HepG2 (cell line): ENCODE data around the gene ZNF467. TPM values are rescaled to one million over a fixed set of nuclear protein-coding genes. Genes with fewer than 3 reads are reported as not detected.

Experiments used
- ATAC-seq: fragments of 200-7000 bp; cut with Tn5 transposase; 3 replicates; pipeline ENCODE4 v1.9.1; 2020; ENCODE audit warnings: mild to moderate bottlenecking, moderate library complexity
- BruUV-seq: library from RNA; stranded (reverse); fragments of 400-500 nt; replicated peaks from 2 replicates; lab custom pipeline; 2021; lab: Mats Ljungman, UMichigan
- CTCF ChIA-PET: fragments of 300-600 bp; formaldehyde crosslinking; extraction: SDS; loops from one replicate; lab custom pipeline; 2021; ENCODE audit warnings: low total read pairs, inconsistent platforms, low intra/inter-chr PET ratio; lab: Yijun Ruan, JAX
- POLR2A ChIA-PET: fragments of 350-600 bp; sonication (Branson Sonifier 250); formaldehyde crosslinking; loops from one replicate; lab custom pipeline; 2020; ENCODE audit warnings: antibody characterized with exemption, inconsistent platforms; lab: Yijun Ruan, JAX
- DNase-seq: peaks from one replicate; pipeline ENCODE4 v3.0.0-alpha.2; 2015; ENCODE audit warnings: low spot score
- FAIRE-seq: peaks from 3 replicates; lab custom pipeline; 2011; peaks lifted over from hg19 to GRCh38; lab: Jason Lieb, UNC
- H2AFZ ChIP-seq: one replicate; pipeline ENCODE4 v1.6.1; 2011; ENCODE audit warnings: low read length, inconsistent platforms
- H3K27ac ChIP-seq: fragments of 300-600 bp; 3 replicates; pipeline ENCODE4 v1.8.0; 2011; ENCODE audit warnings: mixed run types, mild to moderate bottlenecking, mixed read lengths, low read length, inconsistent platforms; ENCODE audit not compliant: insufficient read depth; ENCODE audit errors: extremely low read length
- H3K27me3 ChIP-seq, 2 experiments: fragments of 200-600 bp in 1 of 2; 2 replicates in 1 of 2; 3 replicates in 1 of 2; pipeline versions ENCODE4 v1.6.0 to v1.8.0; 2011; ENCODE audit warnings: low read length in 2 of 2, mild to moderate bottlenecking in 2 of 2, moderate library complexity in 2 of 2, inconsistent platforms in 1 of 2; ENCODE audit not compliant: insufficient read depth in 2 of 2, control insufficient read depth in 1 of 2
- H3K36me3 ChIP-seq, 2 experiments: fragments of 200-600 bp in 1 of 2; replicated peaks in 1 of 2; 2 replicates in 1 of 2; 3 replicates in 1 of 2; pipeline versions ENCODE4 v1.5.1 to v1.8.0; 2011; ENCODE audit warnings: low read length in 2 of 2, inconsistent platforms in 1 of 2; ENCODE audit not compliant: insufficient read depth in 2 of 2, control insufficient read depth in 1 of 2
- H3K4me1 ChIP-seq: 2 replicates; pipeline ENCODE4 v1.5.1; 2012; ENCODE audit warnings: low read length, inconsistent platforms; ENCODE audit not compliant: insufficient read depth
- H3K4me2 ChIP-seq: 2 replicates; pipeline ENCODE4 v1.6.0; 2011; ENCODE audit warnings: low read depth, low read length, inconsistent platforms
- H3K4me3 ChIP-seq, 3 experiments: fragments of 200-600 bp in 1 of 3; sonication (generic), shearing (Covaris generic) in 1 of 3; replicated peaks in 1 of 3; 2 replicates each; pipeline ENCODE4 v1.5.1; 2011 to 2016; ENCODE audit warnings: low read length in 3 of 3, inconsistent platforms in 2 of 3, low read depth in 2 of 3, mild to moderate bottlenecking in 2 of 3, control low read depth in 1 of 3, mixed read lengths in 1 of 3; ENCODE audit not compliant: insufficient read depth in 1 of 3
- H3K79me2 ChIP-seq: one replicate; pipeline ENCODE4 v1.6.1; 2011; ENCODE audit warnings: low read length, inconsistent platforms; ENCODE audit not compliant: insufficient read depth
- H3K9ac ChIP-seq: 2 replicates; pipeline ENCODE4 v1.6.0; 2011; ENCODE audit warnings: mild to moderate bottlenecking, low read depth, low read length, inconsistent platforms; ENCODE audit not compliant: insufficient read depth
- H3K9me3 ChIP-seq: 2 replicates; pipeline ENCODE4 v1.5.1; 2012; ENCODE audit warnings: mild to moderate bottlenecking, low read length
- H4K20me1 ChIP-seq: 2 replicates; pipeline ENCODE4 v1.6.0; 2011; ENCODE audit warnings: inconsistent platforms, mild to moderate bottlenecking, low read length, moderate library complexity; ENCODE audit not compliant: insufficient read depth
- CENPX ChIP-seq: sonication (generic); formaldehyde crosslinking; IDR thresholded peaks from 2 replicates; pipeline ENCODE4 v1.9.0; 2021; ENCODE audit warnings: mild to moderate bottlenecking, missing genetic modification reagents, moderate library complexity
- NCOA1 ChIP-seq: sonication (generic); formaldehyde crosslinking; IDR thresholded peaks from 2 replicates; pipeline ENCODE4 v1.9.0; 2021; ENCODE audit warnings: missing genetic modification reagents
- NCOA5 ChIP-seq: sonication (generic); formaldehyde crosslinking; IDR thresholded peaks from 2 replicates; pipeline ENCODE4 v1.4.0; 2020; ENCODE audit warnings: missing genetic modification reagents
- PRDM15 ChIP-seq: sonication (generic); formaldehyde crosslinking; IDR thresholded peaks from 2 replicates; pipeline ENCODE4 v1.4.0; 2020; ENCODE audit warnings: missing genetic modification reagents
- SAP130 ChIP-seq: IDR thresholded peaks from 2 replicates; pipeline ENCODE4 v1.6.1; 2016; ENCODE audit warnings: low read depth
- SMAD9 ChIP-seq: sonication (generic); formaldehyde crosslinking; IDR thresholded peaks from 2 replicates; pipeline ENCODE4 v1.5.1; 2020; ENCODE audit warnings: mild to moderate bottlenecking, missing genetic modification reagents
- TOE1 ChIP-seq: sonication (generic); formaldehyde crosslinking; IDR thresholded peaks from 2 replicates; pipeline ENCODE4 v1.4.0; 2020; ENCODE audit warnings: mild to moderate bottlenecking, missing genetic modification reagents
- ZC3H4 ChIP-seq: sonication (generic); formaldehyde crosslinking; IDR thresholded peaks from 2 replicates; pipeline ENCODE4 v1.4.0; 2020; ENCODE audit warnings: missing genetic modification reagents, borderline replicate concordance
- ZNF17 ChIP-seq: sonication (generic); formaldehyde crosslinking; IDR thresholded peaks from 2 replicates; pipeline ENCODE4 v1.5.0; 2020; ENCODE audit warnings: mild to moderate bottlenecking, missing genetic modification reagents
- ZNF547 ChIP-seq: sonication (generic); formaldehyde crosslinking; IDR thresholded peaks from 2 replicates; pipeline ENCODE4 v1.5.1; 2020; ENCODE audit warnings: mild to moderate bottlenecking, missing genetic modification reagents
- ZNF737 ChIP-seq: sonication (generic); formaldehyde crosslinking; IDR thresholded peaks from 2 replicates; pipeline ENCODE4 v1.5.0; 2020; ENCODE audit warnings: missing genetic modification reagents, mild to moderate bottlenecking, borderline replicate concordance
- ZNF746 ChIP-seq: sonication (generic); formaldehyde crosslinking; IDR thresholded peaks from 2 replicates; pipeline ENCODE4 v1.8.0; 2022; ENCODE audit warnings: mild to moderate bottlenecking, missing genetic modification reagents
- ZNF766 ChIP-seq: sonication (generic); formaldehyde crosslinking; IDR thresholded peaks from 2 replicates; pipeline ENCODE4 v1.5.0; 2020; ENCODE audit warnings: missing genetic modification reagents, borderline replicate concordance
- ZNF83 ChIP-seq: sonication (generic); formaldehyde crosslinking; IDR thresholded peaks from 2 replicates; pipeline ENCODE4 v1.4.0; 2020; ENCODE audit warnings: missing genetic modification reagents, mild to moderate bottlenecking, borderline replicate concordance
- WGBS: methylation state at CpG from one replicate; pipeline ENCODE4 v1.1.6; 2017; ENCODE audit warnings: low lambda C conversion rate; 5-methylcytosine and 5-hydroxymethylcytosine counted together
- in situ Hi-C: cut with HindIII; loops from 2 replicates; pipeline ENCODE4 v1.10.0; 2017; ENCODE audit warnings: low pct_unique_long_range_greater_than_20kb; ENCODE audit not compliant: extremely low pct_ligation_motif_present
- intact Hi-C: fragments of 100-400 bp; cut with micrococcal nuclease; formaldehyde crosslinking; loops from one replicate; pipeline ENCODE4 v1.10.0; 2022; ENCODE audit not compliant: unreplicated experiment
- polyA plus RNA-seq, 8 experiments: library from polyadenylated mRNA; depleted of rRNA in 3 of 8; stranded (reverse) in 7 of 8; unstranded in 1 of 8; fragments of >200 nt; fragmentation: Illumina TruSeq in 4 of 8; extraction: Trizol in 4 of 8; gene quantifications; 2 replicates each; pipeline versions ENCODE4 v1.2.1 to v1.2.3, GENCODE V29; 2011 to 2016; ENCODE audit warnings: low read depth in 4 of 8, missing spikeins in 1 of 8, mixed read lengths in 1 of 8; ENCODE audit not compliant: insufficient read depth in 1 of 8
- total RNA-seq, 5 experiments: library from RNA; depleted of rRNA; stranded (reverse); fragments of >200 nt; fragmentation: Illumina TruSeq; extraction: Trizol; gene quantifications; 2 replicates each; pipeline ENCODE4 v1.2.3, GENCODE V29; 2016; ENCODE audit warnings: low read depth in 1 of 5
- TF ChIP-seq, protein P1 (sequence below): sonication (generic); formaldehyde crosslinking; IDR thresholded peaks from 2 replicates; pipeline ENCODE4 v1.5.1; 2020; ENCODE audit warnings: mild to moderate bottlenecking, missing genetic modification reagents, moderate library complexity
- TF ChIP-seq, protein P2 (sequence below): sonication (generic); formaldehyde crosslinking; IDR thresholded peaks from 2 replicates; pipeline ENCODE4 v1.8.1; 2023; ENCODE audit warnings: mild to moderate bottlenecking, inconsistent platforms, moderate library complexity, missing genetic modification reagents, borderline replicate concordance
- TF ChIP-seq, protein P3 (sequence below): sonication (generic); formaldehyde crosslinking; IDR thresholded peaks from 2 replicates; pipeline ENCODE4 v1.8.0; 2022; ENCODE audit warnings: mild to moderate bottlenecking, missing genetic modification reagents, borderline replicate concordance

The ZNF467 gene
- total and polyA plus RNA-seq, 2 of the 13 experiments (the other 11 are each of a cell fraction or from before 2014, with no cell fraction given) = 0.03 TPM; not detected in 1

- H3K4me2 ChIP-seq = no peak overlapping the region
- H3K9ac ChIP-seq = no peak overlapping the region
- 43% methylated on average over 4 of the region's 7 CpGs for WGBS
- peaks cover 3% of the 10 kb centered on the region in 2 experiments; a peak in 2 of 5 replicates for H3K27me3 ChIP-seq
- intact Hi-C loops (no loop called here), in situ Hi-C loops (no loop called here)
- ChIA-PET CTCF (no interaction called here), POLR2A (no interaction called here)
- H3K36me3 ChIP-seq = no peaks in the 10 kb centered on the region
- DNase-seq = no peak
- no peak overlapping the region for H3K4me3 ChIP-seq
- no peaks in the 10 kb centered on the region for H3K9me3 ChIP-seq
- no peak for FAIRE-seq
- no TSS peak for BruUV-seq
- no peak overlapping the region for H2AFZ ChIP-seq
- no peak overlapping the region for H3K27ac ChIP-seq
- peaks cover 26% of the 10 kb centered on the region for H3K4me1 ChIP-seq
- H4K20me1 ChIP-seq = no peaks in the 10 kb centered on the region
- no peaks in the 10 kb centered on the region for H3K79me2 ChIP-seq
- no peak for ATAC-seq
- TF ChIP-seq ZNF547 (CRISPR knock-in tag) (no peak), ZNF83 (CRISPR knock-in tag) (no peak), TOE1 (CRISPR knock-in tag) (no peak), ZNF746 (CRISPR knock-in tag) (no peak), NCOA1 (no peak), ZNF766 (CRISPR knock-in tag) (no peak), NCOA5 (no peak), ZC3H4 (no peak), SAP130 (CRISPR knock-in tag) (no peak), ZNF17 (no peak), CENPX (CRISPR knock-in tag) (no peak), PRDM15 (CRISPR knock-in tag) (no peak), SMAD9 (CRISPR knock-in tag) (no peak), ZNF737 (CRISPR knock-in tag) (no peak)
- TF ChIP-seq, protein P1, sequence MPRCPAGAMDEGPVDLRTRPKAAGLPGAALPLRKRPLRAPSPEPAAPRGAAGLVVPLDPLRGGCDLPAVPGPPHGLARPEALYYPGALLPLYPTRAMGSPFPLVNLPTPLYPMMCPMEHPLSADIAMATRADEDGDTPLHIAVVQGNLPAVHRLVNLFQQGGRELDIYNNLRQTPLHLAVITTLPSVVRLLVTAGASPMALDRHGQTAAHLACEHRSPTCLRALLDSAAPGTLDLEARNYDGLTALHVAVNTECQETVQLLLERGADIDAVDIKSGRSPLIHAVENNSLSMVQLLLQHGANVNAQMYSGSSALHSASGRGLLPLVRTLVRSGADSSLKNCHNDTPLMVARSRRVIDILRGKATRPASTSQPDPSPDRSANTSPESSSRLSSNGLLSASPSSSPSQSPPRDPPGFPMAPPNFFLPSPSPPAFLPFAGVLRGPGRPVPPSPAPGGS (CRISPR knock-in tag) = no peak
- TF ChIP-seq, protein P2, sequence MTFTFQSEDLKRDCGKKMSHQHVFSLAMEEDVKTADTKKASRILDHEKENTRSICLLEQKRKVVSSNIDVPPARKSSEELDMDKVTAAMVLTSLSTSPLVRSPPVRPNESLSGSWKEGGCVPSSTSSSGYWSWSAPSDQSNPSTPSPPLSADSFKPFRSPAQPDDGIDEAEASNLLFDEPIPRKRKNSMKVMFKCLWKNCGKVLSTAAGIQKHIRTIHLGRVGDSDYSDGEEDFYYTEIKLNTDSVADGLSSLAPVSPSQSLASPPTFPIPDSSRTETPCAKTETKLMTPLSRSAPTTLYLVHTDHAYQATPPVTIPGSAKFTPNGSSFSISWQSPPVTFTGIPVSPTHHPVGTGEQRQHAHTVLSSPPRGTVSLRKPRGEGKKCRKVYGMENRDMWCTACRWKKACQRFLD = no peak
- TF ChIP-seq, protein P3, sequence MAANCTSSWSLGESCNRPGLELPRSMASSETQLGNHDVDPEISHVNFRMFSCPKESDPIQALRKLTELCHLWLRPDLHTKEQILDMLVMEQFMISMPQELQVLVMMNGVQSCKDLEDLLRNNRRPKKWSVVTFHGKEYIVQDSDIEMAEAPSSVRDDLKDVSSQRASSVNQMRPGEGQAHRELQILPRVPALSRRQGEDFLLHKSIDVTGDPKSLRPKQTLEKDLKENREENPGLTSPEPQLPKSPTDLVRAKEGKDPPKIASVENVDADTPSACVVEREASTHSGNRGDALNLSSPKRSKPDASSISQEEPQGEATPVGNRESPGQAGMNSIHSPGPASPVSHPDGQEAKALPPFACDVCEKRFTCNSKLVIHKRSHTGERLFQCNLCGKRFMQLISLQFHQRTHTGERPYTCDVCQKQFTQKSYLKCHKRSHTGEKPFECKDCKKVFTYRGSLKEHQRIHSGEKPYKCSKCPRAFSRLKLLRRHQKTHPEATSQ (CRISPR knock-in tag) = no peak
Observed at GRCh38 chr7:149819961-149820340, 46.6 kb upstream of the ZNF467 start.
